GM13976 (cell line): ENCODE results near the gene NEO1.

ENCODE experiments used
- DNase-seq: peaks from one replicate; pipeline ENCODE4 v3.0.0; 2012; ENCODE audit warnings: low spot score
- CTCF ChIP-seq: IDR thresholded peaks from 2 replicates; pipeline ENCODE4 v1.5.1; 2012; ENCODE audit warnings: borderline replicate concordance, mild to moderate bottlenecking; ENCODE audit not compliant: insufficient read depth; ENCODE audit errors: extremely low read depth, missing control alignments, control extremely low read depth
- in situ Hi-C: fragments of 300-500 bp; cut with MboI; formaldehyde crosslinking; loops from one replicate; pipeline ENCODE4 v1.12.0; 2022; ENCODE audit warnings: low sequenced_read_pairs, mixed read lengths, inconsistent platforms; ENCODE audit not compliant: unreplicated experiment

The NEO1 gene

GRCh38 chr15:73120269-73120668, 68.0 kb downstream of the NEO1 start:
- no peak for TF ChIP-seq CTCF
- in situ Hi-C loops = no loop called here
- no peak for DNase-seq

GRCh38 chr15:73125219-73125618, 73.0 kb downstream of the NEO1 start:
- no peak for DNase-seq
- in situ Hi-C loops = no loop called here
- TF ChIP-seq CTCF = no peak

- in situ Hi-C loops = no loop called here
- peak; percentile 30 for DNase-seq
- peak; percentile 59 for TF ChIP-seq CTCF
Measured at GRCh38 chr15:73127302-73127936, 75.2 kb downstream of the NEO1 start.

- no peak for TF ChIP-seq CTCF
- in situ Hi-C loops = no loop called here
- no peak for DNase-seq
Measured at GRCh38 chr15:73130830-73131229, 78.6 kb downstream of the NEO1 start.

- no peak for DNase-seq
- no peak for TF ChIP-seq CTCF
- in situ Hi-C loops = no loop called here
Measured at GRCh38 chr15:73134196-73134595, 81.9 kb downstream of the NEO1 start.

GRCh38 chr15:73139041-73139743, 86.9 kb downstream of the NEO1 start:
- no peak for TF ChIP-seq CTCF
- in situ Hi-C loops = no loop called here

More at GRCh38 chr15:73139041-73139743, 86.9 kb downstream of the NEO1 start:
- DNase-seq = no peak
